Left renal pelvis (tissue), 4 donors: ENCODE data around the gene PPP6R3. TPM values are rescaled to one million over a fixed set of nuclear protein-coding genes. Genes with fewer than 3 reads are reported as not detected.

Experiments used
- DNase-seq, 4 donors: peaks; one replicate each; pipeline ENCODE4 v3.0.0-alpha.2; 2013; ENCODE audit warnings: low read depth in 4 of 4, low spot score in 3 of 4
- polyA plus RNA-seq, 4 donors: library from polyadenylated mRNA; unstranded; fragments of 120-200 nt; gene quantifications; one replicate each; pipeline ENCODE4 v1.2.1, GENCODE V29; 2013; ENCODE audit not compliant: insufficient read length in 4 of 4

The PPP6R3 gene
- polyA plus RNA-seq, 4 donors: 69.0 to 114 (median 102) TPM

- no peak for DNase-seq
These were observed 89.4 kb downstream of the PPP6R3 start for GRCh38 chr11:68549789-68550484.

- DNase-seq: no peak
These were observed 89.9 kb downstream of the PPP6R3 start for GRCh38 chr11:68550485-68550817.

GRCh38 chr11:68551223-68551622, 90.7 kb downstream of the PPP6R3 start:
- DNase-seq: no peak

GRCh38 chr11:68551777-68552176, 91.2 kb downstream of the PPP6R3 start:
- DNase-seq: no peak

- no peak for DNase-seq
These were observed 92.0 kb downstream of the PPP6R3 start for GRCh38 chr11:68552542-68552941.

- no peak for DNase-seq
These were observed 99.7 kb downstream of the PPP6R3 start for GRCh38 chr11:68560216-68560615.

GRCh38 chr11:68563454-68563853, 102.9 kb downstream of the PPP6R3 start:
- no peak for DNase-seq

GRCh38 chr11:68564261-68564660, 103.7 kb downstream of the PPP6R3 start:
- DNase-seq: no peak

GRCh38 chr11:68565768-68566167, 105.2 kb downstream of the PPP6R3 start:
- DNase-seq: no peak

GRCh38 chr11:68567553-68567952, 107.0 kb downstream of the PPP6R3 start:
- DNase-seq: no peak

GRCh38 chr11:68569357-68569756, 108.8 kb downstream of the PPP6R3 start:
- no peak for DNase-seq

GRCh38 chr11:68570691-68571090, 110.1 kb downstream of the PPP6R3 start:
- DNase-seq: no peak

GRCh38 chr11:68574308-68574707, 113.8 kb downstream of the PPP6R3 start:
- no peak for DNase-seq

GRCh38 chr11:68575025-68575665, 114.6 kb downstream of the PPP6R3 start:
- no peak for DNase-seq

- DNase-seq: no peak
These were observed 118.9 kb downstream of the PPP6R3 start for GRCh38 chr11:68579455-68579854.

GRCh38 chr11:68581439-68581838, 120.9 kb downstream of the PPP6R3 start:
- no peak for DNase-seq

- no peak for DNase-seq
These were observed 121.3 kb downstream of the PPP6R3 start for GRCh38 chr11:68581901-68582300.

- DNase-seq: no peak
These were observed 122.0 kb downstream of the PPP6R3 start for GRCh38 chr11:68582416-68583040.

- DNase-seq: no peak
These were observed 122.5 kb downstream of the PPP6R3 start for GRCh38 chr11:68583041-68583446.

- peak in 1 of 4 donors; percentile 5 for DNase-seq
These were observed 123.5 kb downstream of the PPP6R3 start for GRCh38 chr11:68584097-68584496.

- no peak for DNase-seq
These were observed 124.5 kb downstream of the PPP6R3 start for GRCh38 chr11:68584991-68585524.
